Lung (tissue), 12 donors: Measurements from ENCODE around the gene ARSG. TPM values are rescaled to one million over a fixed set of nuclear protein-coding genes. Genes with fewer than 3 reads are reported as not detected.

ENCODE experiments used
- ATAC-seq: fragments of 200-7000 bp; cut with Tn5 transposase; one replicate; pipeline ENCODE4 v1.9.1; 2020; ENCODE audit warnings: moderate number of reproducible peaks; ENCODE audit not compliant: insufficient read depth, low FRiP score
- DNase-seq, 3 donors: peaks; one replicate each; pipeline ENCODE4 v3.0.0-alpha.2; 2013 to 2017
- H3K27ac ChIP-seq, 2 donors: one replicate each; pipeline ENCODE4 v1.5.1; 2013; ENCODE audit warnings: mild to moderate bottlenecking in 2 of 2, moderate library complexity in 2 of 2, control low read depth in 1 of 2, inconsistent platforms in 1 of 2, low read depth in 1 of 2, low read length in 1 of 2
- H3K27me3 ChIP-seq, 3 donors: one replicate each; pipeline ENCODE4 v1.5.1; 2013; ENCODE audit warnings: low read length in 2 of 3; ENCODE audit not compliant: control insufficient read depth in 3 of 3, insufficient read depth in 3 of 3
- H3K36me3 ChIP-seq, 4 donors: one replicate each; pipeline ENCODE4 v1.5.1; 2013; ENCODE audit warnings: low read length in 4 of 4, mild to moderate bottlenecking in 1 of 4, moderate library complexity in 1 of 4; ENCODE audit not compliant: control insufficient read depth in 4 of 4, insufficient read depth in 4 of 4
- H3K4me1 ChIP-seq, 5 donors: one replicate each; pipeline ENCODE4 v1.5.1; 2013; ENCODE audit warnings: low read length in 5 of 5, mild to moderate bottlenecking in 2 of 5, moderate library complexity in 1 of 5; ENCODE audit not compliant: control insufficient read depth in 5 of 5, insufficient read depth in 5 of 5
- H3K4me3 ChIP-seq: one replicate; pipeline ENCODE4 v1.5.1; 2013; ENCODE audit warnings: mild to moderate bottlenecking, control low read depth, moderate library complexity
- H3K9ac ChIP-seq, 2 donors: one replicate each; pipeline ENCODE4 v1.5.1; 2013; ENCODE audit warnings: low read length in 2 of 2, control low read depth in 1 of 2; ENCODE audit not compliant: insufficient read depth in 1 of 2
- H3K9me3 ChIP-seq, 4 donors: one replicate each; pipeline ENCODE4 v1.5.1; 2013; ENCODE audit warnings: low read length in 3 of 4, mild to moderate bottlenecking in 1 of 4, moderate library complexity in 1 of 4; ENCODE audit not compliant: control insufficient read depth in 4 of 4, insufficient read depth in 3 of 4
- WGBS, 2 donors: extraction: QIAGEN DNeasy Blood & Tissue Kit; methylation state at CpG; one replicate each; pipeline ENCODE4 v1.1.7; 2013; 5-methylcytosine and 5-hydroxymethylcytosine counted together
- polyA plus RNA-seq, 2 donors: library from polyadenylated mRNA; stranded (reverse); fragments of 200-250 nt; gene quantifications; one replicate each; pipeline ENCODE4 v1.2.1, GENCODE V29; 2013
- total RNA-seq, 2 donors: library from RNA; depleted of rRNA in 1 of 2; stranded (reverse); fragments of >200 nt in 1 of 2; gene quantifications; one replicate each; pipeline ENCODE4 v1.2.1, GENCODE V29; 2014 to 2021
- TF ChIP-seq, protein P1 (sequence below): IDR thresholded peaks from 2 replicates; pipeline ENCODE4 v1.5.1; 2012; ENCODE audit warnings: mild to moderate bottlenecking; ENCODE audit errors: control extremely low read depth, extremely low read depth
- donor health status: control.
- donor health status: control.
- donor health status: Bipolar disorder and iron deficiency.
- donor health status: healthy.
- donor health status: DM: yes; HTN: yes; CAD: no.

The ARSG gene
- total and polyA plus RNA-seq, 4 donors: 1.5 to 9.3 (median 4.3) TPM

DNA sequence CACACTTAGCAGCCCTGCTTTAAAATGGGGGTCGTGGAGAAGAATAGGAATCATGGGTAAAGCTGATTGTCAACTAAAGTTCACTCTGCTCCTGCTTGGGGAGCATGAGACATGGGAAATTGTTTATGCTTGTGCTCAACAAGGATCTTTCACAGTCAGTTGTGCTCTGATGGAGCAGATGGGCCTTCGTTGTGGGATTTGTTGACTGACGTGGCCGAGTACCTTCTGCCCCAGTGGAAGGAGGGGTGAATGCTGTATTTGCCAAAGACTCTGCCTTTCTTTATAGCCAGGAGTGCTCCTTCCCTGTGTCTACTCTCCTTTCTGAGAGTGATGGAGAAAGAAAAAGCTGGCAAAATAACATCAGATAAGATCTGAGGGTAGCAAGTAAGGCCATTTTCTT lies 11.4 kb downstream of the ARSG start:
- H3K27me3 ChIP-seq: no peaks in the 10 kb centered on the region
- no peaks in the 10 kb centered on the region for H3K9me3 ChIP-seq
- no peak overlapping the region for H3K4me3 ChIP-seq
- WGBS, 2 donors: 70 to 74% methylated on average over 4 of the region's 4 CpGs
- no peak for ATAC-seq
- DNase-seq: no peak
- TF ChIP-seq, protein P1, sequence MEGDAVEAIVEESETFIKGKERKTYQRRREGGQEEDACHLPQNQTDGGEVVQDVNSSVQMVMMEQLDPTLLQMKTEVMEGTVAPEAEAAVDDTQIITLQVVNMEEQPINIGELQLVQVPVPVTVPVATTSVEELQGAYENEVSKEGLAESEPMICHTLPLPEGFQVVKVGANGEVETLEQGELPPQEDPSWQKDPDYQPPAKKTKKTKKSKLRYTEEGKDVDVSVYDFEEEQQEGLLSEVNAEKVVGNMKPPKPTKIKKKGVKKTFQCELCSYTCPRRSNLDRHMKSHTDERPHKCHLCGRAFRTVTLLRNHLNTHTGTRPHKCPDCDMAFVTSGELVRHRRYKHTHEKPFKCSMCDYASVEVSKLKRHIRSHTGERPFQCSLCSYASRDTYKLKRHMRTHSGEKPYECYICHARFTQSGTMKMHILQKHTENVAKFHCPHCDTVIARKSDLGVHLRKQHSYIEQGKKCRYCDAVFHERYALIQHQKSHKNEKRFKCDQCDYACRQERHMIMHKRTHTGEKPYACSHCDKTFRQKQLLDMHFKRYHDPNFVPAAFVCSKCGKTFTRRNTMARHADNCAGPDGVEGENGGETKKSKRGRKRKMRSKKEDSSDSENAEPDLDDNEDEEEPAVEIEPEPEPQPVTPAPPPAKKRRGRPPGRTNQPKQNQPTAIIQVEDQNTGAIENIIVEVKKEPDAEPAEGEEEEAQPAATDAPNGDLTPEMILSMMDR: no peak
- H3K36me3 ChIP-seq: no peaks in the 10 kb centered on the region
- H3K4me1 ChIP-seq: peaks cover 0 to 5% (median 0%) of the 10 kb centered on the region in 5 donors
- H3K9ac ChIP-seq: no peak overlapping the region
- H3K27ac ChIP-seq: no peak overlapping the region

DNA sequence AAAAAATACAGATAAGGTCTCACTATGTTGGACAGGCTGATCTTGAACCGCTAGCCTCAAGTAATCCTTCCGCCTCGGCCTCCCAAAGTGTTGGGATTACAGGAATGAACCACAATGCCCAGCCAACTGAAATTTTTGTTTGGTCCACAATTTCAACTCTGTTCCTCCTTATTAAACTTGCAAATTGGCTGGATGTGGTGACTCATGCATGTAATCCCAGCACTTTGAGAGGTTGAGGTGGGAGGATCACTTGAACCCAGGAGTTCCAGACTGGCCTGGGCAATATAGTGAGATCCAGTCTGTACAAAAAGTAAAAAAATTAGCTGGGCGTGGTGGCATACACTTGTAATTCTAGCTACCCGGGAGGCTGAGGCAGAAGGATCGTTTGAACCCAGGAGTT lies 13.4 kb downstream of the ARSG start:
- H3K4me3 ChIP-seq: no peak overlapping the region
- H3K27me3 ChIP-seq: no peaks in the 10 kb centered on the region
- DNase-seq (no peak), ATAC-seq (no peak)
- no peak overlapping the region for H3K9ac ChIP-seq
- TF ChIP-seq, protein P1: no peak
- peaks cover 0 to 5% (median 0%) of the 10 kb centered on the region in 5 donors for H3K4me1 ChIP-seq
- no peaks in the 10 kb centered on the region for H3K9me3 ChIP-seq
- no peak overlapping the region for H3K27ac ChIP-seq
- H3K36me3 ChIP-seq: no peaks in the 10 kb centered on the region
- WGBS, 2 donors: 98 to 99% methylated on average over 6 of the region's 6 CpGs

DNA sequence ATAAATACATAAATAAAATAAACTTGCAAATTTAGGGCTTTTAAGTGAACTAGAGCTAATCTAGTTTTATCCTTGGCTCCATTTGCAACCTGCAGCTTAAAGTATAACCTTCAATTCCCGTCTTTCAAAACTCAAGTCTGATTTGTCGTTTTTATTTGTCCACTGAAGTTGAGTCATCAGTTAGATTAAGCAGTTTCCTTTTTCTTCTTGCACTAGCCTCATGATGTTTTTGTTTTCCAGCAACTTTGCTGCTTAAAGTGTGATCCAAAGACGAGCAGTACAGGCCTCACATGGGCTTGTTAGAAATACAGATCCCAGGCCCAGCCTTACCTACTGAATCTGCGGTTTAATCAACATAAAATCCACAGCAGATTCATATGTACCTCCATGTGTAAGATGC lies 13.8 kb downstream of the ARSG start:
- no peaks in the 10 kb centered on the region for H3K27me3 ChIP-seq
- WGBS, 2 donors: 63 to 78% methylated on average over 4 of the region's 4 CpGs
- TF ChIP-seq, protein P1: no peak
- H3K36me3 ChIP-seq: no peaks in the 10 kb centered on the region
- no peak for ATAC-seq
- no peak for DNase-seq
- H3K4me1 ChIP-seq: peaks cover 0 to 2% (median 0%) of the 10 kb centered on the region in 5 donors
- H3K9ac ChIP-seq: no peak overlapping the region
- no peak overlapping the region for H3K27ac ChIP-seq
- no peaks in the 10 kb centered on the region for H3K9me3 ChIP-seq
- H3K4me3 ChIP-seq: no peak overlapping the region

DNA sequence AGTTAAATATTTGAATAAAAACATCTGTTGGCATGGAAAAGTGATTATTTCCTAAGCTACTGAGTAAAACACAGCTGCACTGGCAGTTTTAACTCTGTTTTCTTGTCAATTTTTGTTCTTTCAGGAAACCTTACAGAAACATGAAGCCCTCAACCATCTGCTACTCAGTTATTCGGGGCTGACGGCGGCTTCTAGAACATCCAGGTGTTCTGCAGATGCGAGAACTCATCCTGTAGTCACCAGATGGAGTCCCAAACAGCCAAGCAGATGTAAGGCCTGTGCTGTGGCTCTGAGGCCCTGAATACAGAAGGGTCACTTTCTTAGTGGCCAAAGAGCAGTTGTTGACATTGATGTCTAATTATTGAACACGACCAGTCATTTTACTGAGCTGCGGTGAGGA lies 15.5 kb downstream of the ARSG start:
- no peak overlapping the region for H3K27ac ChIP-seq
- no peaks in the 10 kb centered on the region for H3K4me1 ChIP-seq
- no peak overlapping the region for H3K9ac ChIP-seq
- H3K9me3 ChIP-seq: no peaks in the 10 kb centered on the region
- TF ChIP-seq, protein P1: no peak
- WGBS, 2 donors: 83 to 87% methylated on average over 6 of the region's 6 CpGs
- H3K4me3 ChIP-seq: no peak overlapping the region
- no peaks in the 10 kb centered on the region for H3K27me3 ChIP-seq
- DNase-seq: no peak
- H3K36me3 ChIP-seq: no peaks in the 10 kb centered on the region
- ATAC-seq: no peak
